ENCODE results near the gene AP5S1.

Gene AP5S1

DNA sequence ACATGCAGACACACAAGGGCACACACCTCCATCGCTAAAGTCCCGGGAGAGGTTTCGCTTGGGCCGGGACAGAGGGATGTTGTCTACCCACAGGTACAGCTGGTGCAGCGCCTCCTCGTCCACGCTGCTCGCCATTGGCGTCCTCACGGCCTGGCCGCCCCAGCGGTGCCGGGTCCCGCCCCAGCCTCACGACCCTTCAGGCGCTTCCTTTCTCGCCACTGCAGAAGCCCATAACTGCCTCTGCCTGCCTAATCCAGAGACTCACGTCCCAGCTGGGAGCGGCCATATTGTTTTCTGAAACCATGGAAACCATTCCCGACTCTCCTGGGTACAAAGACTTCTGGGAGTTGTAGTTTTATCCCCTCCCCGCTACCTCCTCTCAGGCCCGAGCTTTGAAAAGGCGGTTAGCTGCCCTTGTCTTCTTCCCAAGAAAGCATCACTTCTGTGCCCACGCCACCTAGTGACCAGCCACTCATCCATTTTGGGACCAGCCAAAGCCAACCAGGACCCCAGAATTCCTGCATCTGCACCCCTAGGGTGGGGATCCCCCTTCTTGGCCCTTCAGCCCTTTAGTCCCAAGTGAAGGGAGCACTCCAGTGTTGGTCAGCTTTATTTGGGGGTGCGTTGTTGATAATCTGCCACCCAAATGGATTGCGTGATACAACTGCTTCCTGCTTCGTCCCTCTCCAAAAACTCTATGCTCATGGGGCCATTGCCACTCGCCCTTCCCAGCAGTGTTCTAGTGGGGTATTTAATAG lies 39.0 kb upstream of the AP5S1 start, which contains the start of gene SPEF1:
Gene SPEF1, minus strand, starts transcription at position 296 of the 758 bp plus-strand sequence. Its CDS starts 161 bp downstream, at position 135.
- in situ Hi-C loops (cut with MboI; ENCODE audit: low pct_unique_long_range_greater_than_20kb, low sequenced_read_pairs, unreplicated experiment), result no loop called here
- DNase-seq (ENCODE audit: low spot score), result peak; percentile 90
- TF ChIP-seq, protein P1, sequence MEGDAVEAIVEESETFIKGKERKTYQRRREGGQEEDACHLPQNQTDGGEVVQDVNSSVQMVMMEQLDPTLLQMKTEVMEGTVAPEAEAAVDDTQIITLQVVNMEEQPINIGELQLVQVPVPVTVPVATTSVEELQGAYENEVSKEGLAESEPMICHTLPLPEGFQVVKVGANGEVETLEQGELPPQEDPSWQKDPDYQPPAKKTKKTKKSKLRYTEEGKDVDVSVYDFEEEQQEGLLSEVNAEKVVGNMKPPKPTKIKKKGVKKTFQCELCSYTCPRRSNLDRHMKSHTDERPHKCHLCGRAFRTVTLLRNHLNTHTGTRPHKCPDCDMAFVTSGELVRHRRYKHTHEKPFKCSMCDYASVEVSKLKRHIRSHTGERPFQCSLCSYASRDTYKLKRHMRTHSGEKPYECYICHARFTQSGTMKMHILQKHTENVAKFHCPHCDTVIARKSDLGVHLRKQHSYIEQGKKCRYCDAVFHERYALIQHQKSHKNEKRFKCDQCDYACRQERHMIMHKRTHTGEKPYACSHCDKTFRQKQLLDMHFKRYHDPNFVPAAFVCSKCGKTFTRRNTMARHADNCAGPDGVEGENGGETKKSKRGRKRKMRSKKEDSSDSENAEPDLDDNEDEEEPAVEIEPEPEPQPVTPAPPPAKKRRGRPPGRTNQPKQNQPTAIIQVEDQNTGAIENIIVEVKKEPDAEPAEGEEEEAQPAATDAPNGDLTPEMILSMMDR (IDR thresholded peaks at IDR 0.05; ENCODE audit: extremely low read depth, insufficient read depth, missing control alignments), result peak; percentile 37

DNA sequence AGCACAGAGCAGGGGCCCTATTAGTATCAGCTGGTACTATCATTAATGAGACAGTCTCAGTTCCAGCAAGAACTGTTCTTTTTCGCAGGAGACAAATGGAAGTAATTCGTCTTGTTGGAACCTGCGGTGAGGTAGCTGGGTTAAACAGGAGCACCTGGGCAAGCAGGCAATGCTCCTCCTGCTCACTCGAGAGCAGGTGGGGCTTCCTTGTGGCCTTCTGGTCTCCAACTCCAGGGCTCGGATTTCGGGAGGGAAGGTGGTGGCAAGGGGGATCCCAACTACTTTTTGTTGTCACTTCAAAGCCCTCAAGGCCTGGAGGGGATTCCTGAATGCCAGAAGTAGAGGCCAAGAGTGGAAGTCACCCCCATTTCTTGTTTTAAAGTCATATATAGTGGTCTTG lies 37.8 kb upstream of the AP5S1 start:
- in situ Hi-C loops (cut with MboI; ENCODE audit: low pct_unique_long_range_greater_than_20kb, low sequenced_read_pairs, unreplicated experiment), result no loop called here
- DNase-seq (ENCODE audit: low spot score), result no peak

DNA sequence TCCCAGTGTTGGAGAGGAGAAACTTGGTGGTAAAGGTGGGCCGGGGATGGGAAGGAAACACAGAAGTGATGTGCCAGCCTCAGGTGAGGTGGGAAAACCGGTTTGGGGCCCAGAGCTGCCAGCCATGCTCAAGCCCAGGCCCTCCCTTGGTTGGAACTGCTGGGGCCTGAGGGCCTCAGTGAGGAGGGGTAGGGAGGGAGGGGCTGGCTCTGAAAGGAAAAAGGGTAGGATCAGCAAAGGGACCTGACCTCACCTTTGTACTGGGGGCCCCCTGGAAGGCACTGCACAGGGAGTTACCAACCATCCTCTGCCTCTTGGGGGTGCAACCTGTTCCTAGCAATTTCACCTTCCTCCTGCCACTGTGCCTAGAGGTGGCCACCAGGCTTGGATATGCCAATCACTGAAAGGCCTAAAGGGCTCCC lies 37.3 kb upstream of the AP5S1 start:
- no peak for DNase-seq (ENCODE audit: low spot score)
- TF ChIP-seq, protein P1 (IDR thresholded peaks at IDR 0.05; ENCODE audit: extremely low read depth, insufficient read depth, missing control alignments), result no peak
- in situ Hi-C loops (cut with MboI; ENCODE audit: low pct_unique_long_range_greater_than_20kb, low sequenced_read_pairs, unreplicated experiment), result no loop called here

More for the DNA sequence above, 37.8 kb upstream of the AP5S1 start:
- TF ChIP-seq, protein P1 (IDR thresholded peaks at IDR 0.05; ENCODE audit: extremely low read depth, insufficient read depth, missing control alignments), result no peak

DNA sequence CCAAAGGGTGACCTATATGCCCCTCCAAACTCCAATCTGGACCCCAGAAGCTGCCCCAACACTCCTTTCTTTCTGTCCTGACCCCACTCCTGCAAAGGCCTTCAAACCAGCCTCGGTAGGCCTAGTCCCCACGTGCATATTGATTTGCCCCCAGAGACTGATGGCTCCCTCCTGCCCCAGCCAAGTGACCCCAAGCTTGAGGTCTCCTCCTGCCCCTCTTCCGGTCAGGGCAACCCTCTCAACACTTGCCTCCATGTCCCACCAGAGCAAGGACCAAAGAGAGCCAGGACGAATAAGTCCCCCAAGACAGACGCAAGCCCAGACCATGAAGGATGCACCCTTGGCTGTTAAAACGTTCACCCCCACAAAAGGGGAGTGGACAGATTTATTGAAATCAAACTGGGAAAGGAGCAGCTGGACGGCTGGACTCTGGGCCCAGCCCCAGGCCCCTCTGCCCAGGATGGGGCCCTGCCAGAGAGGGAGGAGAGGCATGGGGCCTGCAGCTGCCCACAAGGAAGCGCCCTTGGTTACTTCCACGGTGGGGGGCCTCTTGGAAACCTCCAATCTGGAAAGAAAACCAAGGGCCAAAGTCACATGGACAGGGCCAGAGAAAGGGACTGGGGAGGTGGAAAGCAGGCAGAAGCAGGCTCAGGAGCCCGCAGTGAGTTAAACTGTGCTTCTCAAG lies 36.7 kb upstream of the AP5S1 start:
- in situ Hi-C loops (cut with MboI; ENCODE audit: low pct_unique_long_range_greater_than_20kb, low sequenced_read_pairs, unreplicated experiment), result no loop called here
- no peak for DNase-seq (ENCODE audit: low spot score)
- TF ChIP-seq, protein P1 (IDR thresholded peaks at IDR 0.05; ENCODE audit: extremely low read depth, insufficient read depth, missing control alignments), result no peak

DNA sequence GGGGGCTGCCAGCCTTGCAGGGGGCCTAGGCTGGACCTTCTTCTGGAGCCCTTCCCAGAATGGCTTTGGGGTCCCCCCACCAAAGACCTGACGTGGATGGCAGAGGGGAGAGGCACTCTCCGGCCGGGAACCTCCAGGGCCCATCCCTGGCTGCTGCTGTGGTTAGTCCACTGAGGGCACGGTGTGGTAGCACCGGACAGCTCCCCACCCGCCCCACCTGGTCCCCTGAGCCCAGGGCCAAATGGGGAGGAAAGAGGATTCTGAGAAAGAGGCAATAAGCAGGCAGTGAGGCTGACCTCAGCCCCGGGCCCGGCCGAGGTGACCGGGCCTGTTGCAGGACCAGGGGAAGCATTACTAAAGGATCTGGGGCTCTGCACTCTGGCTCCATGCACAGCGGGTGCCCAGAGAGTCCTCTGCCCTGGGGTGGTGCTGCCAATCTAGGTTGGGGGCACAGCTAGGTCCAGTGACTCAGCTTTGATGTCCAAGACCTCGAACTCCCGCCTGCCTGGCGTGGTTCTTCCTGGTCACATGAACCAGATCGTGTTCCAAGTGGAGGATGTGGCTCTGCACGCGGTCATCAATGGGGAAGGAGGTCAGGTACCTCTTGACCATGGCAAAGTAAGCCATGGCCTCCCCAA lies 36.0 kb upstream of the AP5S1 start:
- TF ChIP-seq, protein P1 (IDR thresholded peaks at IDR 0.05; ENCODE audit: extremely low read depth, insufficient read depth, missing control alignments), result no peak
- DNase-seq (ENCODE audit: low spot score), result no peak
- in situ Hi-C loops (cut with MboI; ENCODE audit: low pct_unique_long_range_greater_than_20kb, low sequenced_read_pairs, unreplicated experiment), result no loop called here

DNA sequence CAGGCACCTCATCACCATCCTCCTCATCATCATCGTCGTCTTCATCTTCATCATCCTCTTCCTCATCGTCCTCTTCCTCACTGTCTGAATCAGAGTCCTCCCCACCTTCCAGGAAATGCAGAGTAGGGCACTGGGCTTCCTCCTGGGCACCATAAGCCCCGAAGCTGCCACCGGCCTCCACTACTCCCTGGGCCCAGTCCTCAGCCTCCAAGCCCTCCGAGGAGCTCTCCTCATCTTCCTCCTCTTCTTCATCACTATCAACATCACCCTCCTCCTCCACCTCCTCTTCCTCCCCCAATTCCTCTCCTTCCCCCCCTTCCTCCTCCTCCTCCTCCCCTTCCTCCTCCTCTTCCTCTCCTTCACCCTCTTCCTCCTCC lies 35.5 kb upstream of the AP5S1 start:
- DNase-seq (ENCODE audit: low spot score), result no peak
- TF ChIP-seq, protein P1 (IDR thresholded peaks at IDR 0.05; ENCODE audit: extremely low read depth, insufficient read depth, missing control alignments), result no peak
- in situ Hi-C loops (cut with MboI; ENCODE audit: low pct_unique_long_range_greater_than_20kb, low sequenced_read_pairs, unreplicated experiment), result no loop called here

Data from GM13977 (cell line).